T-helper 9 cell (primary cell): ENCODE results near the gene DBET.
"Not testable (repeated sequence)": the region's sequence is repeated elsewhere in the genome, so short reads cannot be mapped to it uniquely, and the experiment has no call there.

Experiments
- DNase-seq: peaks from one replicate; pipeline ENCODE4 v3.0.0-alpha.2; 2020

DBET gene

DNA sequence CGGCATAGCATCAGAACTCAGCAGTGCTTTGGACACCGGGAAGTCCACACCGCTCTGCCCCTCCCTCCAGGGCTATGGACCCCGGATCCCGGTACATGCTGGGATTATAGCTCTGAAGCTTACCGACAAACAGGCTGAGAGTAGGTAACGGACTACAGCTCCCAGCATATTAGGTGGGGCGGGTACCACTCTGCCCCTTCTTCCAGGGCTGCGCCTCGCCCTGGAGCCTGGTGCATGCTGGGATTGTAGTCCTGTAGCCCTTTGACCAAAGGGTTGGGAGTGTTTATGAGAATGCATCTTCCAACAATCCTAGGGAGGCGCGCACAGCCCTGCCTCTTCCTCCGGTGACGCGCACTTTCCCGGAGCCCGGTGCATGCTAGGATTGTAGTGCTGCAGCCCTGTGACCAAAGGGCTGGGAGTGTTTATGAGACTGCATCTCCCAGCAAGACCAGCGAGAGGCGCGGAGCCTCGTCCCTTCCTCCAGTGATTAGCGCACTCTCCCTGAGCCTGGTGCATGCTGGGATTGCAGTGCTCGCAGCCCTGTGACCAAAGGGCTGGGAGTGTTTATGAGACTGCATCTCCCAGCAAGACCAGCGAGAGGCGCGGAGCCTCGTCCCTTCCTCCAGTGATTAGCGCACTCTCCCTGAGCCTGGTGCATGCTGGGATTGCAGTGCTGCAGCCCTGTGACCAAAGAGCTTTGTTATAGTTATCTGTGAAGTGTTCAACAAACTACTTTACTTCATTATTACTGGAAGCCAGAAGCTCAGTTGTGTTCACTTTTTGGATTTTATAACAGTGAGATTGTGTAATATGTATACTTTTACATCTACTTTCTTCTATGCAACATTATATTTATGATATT lies 14.7 kb upstream of the DBET start:
- not testable (repeated sequence) for DNase-seq

DNA sequence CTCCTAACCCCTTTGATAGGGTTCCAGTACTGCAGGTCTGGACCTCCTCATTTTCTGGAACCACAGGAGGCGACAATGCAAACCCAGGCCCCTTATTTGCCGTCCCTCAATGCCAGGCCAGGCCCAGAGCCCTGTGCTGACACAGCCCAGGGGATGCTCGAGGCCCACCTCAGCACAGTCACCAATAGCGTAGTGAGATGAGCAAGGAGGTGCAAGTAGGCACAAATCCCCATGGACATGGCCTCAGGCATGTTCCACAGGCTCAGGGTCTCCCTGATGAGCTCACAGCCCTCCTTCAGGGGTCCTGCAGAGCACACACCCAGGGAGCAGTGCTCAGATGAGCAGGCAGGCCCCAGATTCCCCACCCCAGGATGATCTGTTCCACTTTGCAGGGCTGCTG lies 5.3 kb upstream of the DBET start:
- DNase-seq = not testable (repeated sequence)

DNA sequence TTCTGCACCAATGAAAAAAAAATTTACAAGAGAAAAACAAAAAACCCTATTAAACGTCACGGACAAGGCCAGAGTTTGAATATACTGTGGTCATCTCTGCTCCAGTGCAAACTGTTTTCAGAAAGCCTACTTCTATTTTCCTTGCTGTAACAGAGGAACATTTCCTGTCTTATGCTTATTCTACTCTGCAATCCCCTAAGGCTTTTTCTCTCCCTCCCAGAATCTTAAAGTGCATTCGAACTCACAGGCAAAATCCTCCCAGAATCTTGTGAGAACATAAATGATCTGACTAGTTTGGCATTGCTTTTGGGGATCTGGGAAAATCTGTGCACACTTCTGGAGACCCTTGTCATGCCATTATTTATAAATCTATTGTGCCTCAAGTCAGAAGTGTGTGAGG lies 503 bp downstream of the DBET start:
- DNase-seq = not testable (repeated sequence)

DNA sequence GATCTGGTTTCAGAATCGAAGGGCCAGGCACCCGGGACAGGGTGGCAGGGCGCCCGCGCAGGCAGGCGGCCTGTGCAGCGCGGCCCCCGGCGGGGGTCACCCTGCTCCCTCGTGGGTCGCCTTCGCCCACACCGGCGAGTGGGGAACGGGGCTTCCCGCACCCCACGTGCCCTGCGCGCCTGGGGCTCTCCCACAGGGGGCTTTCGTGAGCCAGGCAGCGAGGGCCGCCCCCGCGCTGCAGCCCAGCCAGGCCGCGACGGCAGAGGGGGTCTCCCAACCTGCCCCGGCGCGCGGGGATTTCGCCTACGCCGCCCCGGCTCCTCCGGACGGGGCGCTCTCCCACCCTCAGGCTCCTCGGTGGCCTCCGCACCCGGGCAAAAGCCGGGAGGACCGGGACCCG lies 4.0 kb downstream of the DBET start:
- not testable (repeated sequence) for DNase-seq

DNA sequence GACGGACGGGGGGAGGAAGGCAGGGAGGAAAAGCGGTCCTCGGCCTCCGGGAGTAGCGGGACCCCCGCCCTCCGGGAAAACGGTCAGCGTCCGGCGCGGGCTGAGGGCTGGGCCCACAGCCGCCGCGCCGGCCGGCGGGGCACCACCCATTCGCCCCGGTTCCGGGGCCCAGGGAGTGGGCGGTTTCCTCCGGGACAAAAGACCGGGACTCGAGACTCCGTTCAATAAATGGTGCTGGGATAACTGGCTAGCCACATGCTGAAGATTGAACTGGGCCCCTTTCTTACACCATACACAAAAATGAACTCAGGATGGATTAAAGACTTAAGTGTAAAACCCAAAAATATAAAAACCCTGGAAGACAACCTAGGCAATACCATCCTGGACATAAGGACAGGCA lies 28.8 kb downstream of the DBET start:
- DNase-seq = not testable (repeated sequence)

DNA sequence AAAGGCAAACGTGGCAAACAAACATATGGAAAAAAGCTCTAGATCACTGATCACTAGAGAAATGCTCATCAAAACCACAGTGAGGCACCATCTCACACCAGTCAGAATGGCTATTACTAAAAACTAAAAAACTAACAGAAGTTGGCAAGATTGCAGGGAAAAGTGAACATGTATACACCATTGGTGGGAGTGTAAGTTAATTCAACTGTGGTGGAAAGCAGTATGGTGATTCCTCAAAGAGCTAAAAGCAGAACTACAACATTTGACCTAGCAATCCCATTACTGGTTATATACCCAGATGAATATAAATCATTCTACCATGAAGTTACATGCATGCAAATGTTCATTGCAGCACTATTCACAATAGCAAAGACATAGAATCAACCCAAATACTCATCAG lies 29.7 kb downstream of the DBET start:
- DNase-seq = not testable (repeated sequence)

DNA sequence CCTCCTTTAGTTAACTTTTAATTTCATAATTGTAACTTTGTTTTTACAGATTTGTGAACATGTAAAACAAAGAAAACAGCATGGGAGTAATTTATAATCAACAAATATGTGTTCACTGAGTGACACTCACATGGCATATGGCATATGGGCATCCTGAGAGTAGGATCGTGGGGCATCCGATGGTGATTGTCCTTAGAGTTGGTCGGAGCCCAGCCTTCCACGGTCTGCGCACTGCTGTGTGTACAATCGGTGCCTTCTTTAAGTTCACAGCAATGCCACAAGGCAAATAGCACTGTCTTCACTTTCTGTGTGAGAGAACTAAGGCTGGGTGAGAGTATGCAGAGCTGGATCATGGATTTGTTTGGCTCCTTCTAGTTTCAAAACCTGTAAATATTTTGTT lies 31.0 kb downstream of the DBET start:
- not testable (repeated sequence) for DNase-seq

DNA sequence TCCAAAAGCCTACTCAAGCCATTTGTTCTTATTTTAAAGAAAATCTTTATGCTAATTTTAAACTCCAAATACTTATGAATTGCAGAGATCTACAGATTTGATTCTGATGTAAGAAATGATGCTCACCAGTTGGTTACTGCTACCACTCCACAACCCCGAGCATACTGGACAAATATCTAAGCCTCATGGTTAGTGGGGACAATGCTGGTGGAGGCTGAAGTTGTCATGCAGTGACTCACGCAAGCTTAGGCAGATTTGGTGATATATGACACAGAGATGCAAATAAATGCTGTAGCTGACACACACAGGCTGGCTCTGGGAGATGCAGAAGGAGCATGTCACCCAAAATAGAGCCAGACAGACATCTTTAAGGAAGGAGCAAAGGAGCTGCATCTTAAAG lies 35.3 kb downstream of the DBET start:
- DNase-seq = not testable (repeated sequence)

DNA sequence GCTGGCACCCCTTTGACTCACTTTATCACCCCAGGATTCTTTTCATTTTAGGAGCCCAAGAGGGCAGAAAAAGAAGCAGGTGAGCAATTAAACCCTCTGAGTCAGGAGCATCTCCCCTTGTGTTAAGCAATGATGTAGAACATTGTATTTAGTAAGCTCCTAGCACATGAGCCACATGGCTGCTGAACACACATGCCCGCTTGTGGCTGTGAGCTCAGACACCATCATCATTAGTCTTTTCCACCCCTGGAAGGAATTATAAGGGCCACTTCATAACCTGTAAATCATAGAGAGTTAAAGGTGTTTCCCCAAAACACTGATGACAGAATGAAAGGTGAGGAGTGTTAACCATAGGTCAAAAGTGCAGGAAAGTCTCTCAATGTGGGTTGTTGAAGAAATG lies 37.2 kb downstream of the DBET start:
- not testable (repeated sequence) for DNase-seq

DNA sequence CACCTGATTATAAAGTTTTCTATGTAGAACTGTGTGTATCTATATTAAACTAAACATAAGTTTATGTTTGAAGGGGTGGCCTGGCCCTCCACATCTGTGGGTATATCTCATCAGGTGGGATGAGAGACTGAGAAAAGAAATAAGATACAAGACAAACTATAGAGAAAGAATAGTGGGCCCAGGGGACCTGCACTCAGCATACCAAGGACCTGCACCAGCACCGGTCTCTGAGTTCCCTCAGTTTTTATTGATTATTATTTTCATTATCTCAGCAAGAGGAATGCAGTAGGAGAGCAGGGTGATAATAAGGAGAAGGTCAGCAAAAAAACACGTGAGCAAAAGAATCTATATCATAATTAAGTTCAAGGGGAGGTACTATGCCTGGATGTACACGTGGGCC lies 41.9 kb downstream of the DBET start:
- not testable (repeated sequence) for DNase-seq

DNA sequence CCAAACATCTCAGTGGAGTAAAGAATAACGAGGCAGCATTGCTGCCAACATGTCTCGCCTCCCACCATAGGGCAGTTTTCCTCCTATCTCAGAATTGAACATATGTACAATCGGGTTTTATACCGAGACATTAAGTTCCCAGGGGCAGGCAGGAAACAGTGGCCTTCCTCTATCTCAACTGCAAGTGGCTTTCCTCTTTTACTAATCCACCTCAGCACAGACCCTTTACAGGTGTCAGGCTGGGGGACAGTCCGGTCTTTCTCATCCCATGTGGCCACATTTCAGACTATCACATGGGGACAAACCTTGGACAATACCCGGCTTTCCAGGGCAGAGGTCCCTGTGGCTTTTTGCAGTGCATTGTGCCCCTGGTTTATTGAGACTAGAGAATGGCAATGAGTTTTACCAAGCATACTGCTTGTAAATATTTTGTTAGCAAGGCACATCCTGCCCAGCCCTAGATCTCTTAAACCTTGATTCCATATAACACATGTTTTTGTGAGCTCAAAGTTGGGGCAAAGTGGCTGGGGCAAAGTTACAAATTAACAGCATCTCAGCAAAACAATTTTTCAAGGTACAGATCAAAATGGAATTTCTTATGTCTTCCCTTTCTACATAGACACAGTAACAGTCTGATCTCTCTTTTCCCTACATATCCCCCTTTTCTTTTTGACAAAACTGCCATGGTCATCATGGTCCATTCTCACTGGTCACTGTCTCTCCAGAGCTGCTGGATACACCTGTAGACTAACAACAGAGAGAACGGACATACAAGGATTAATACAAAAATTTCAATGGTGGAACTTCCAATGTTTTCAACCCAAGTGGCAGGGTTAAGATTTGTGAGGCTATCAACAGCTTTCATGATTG lies 42.5 kb downstream of the DBET start:
- not testable (repeated sequence) for DNase-seq

DNA sequence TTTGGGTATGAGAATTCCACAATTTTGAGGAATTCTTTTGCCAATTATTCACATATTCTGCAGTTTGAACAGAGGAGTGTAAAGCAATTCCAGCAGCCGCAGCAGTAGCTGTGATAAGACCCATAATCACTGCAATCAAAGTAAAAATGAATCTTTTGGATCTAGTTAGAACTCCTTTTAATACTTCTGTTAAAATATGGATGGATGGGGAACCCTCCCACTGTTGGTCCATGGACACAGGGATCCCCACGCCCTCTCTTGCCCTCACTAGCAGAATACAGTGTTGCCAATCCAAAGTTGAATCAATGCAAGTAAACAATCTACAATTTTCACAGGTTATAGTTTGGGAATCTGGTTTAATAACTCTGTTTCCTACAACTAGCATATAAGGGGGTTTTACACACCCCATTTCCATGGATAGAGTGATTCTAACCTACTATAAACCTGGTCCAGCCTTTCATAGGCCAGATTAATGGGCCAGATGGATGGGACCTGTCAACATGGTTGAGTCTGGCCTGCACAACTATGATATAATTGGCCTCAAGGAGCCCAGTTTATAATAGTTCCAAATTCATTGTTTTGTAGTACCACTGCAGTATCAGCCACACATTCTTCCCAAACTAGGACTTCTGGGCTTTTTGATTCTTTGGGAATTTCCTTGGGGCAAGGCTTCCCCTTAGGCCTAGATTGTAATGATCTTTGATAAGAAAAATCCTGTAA lies 43.6 kb downstream of the DBET start:
- DNase-seq = not testable (repeated sequence)

DNA sequence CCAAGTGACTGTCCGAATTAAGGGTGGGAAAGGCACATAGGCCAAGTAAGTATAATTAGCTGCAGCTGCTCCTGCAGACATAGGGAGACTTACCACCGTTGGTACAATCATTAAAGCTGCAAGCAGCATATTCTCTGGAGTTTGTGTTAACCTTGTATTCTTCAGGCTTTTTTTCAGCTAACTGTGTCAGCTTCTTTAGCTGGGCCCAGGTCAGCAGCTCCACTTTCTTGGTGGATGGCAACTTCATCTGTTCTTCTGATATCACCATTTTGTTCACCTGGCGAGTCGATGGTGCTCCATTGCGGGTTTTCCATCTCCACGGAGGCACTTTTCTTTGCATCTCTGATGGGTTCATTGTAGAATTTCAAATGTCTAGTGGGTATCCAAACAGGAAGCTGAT lies 44.5 kb downstream of the DBET start:
- DNase-seq = not testable (repeated sequence)

DNA sequence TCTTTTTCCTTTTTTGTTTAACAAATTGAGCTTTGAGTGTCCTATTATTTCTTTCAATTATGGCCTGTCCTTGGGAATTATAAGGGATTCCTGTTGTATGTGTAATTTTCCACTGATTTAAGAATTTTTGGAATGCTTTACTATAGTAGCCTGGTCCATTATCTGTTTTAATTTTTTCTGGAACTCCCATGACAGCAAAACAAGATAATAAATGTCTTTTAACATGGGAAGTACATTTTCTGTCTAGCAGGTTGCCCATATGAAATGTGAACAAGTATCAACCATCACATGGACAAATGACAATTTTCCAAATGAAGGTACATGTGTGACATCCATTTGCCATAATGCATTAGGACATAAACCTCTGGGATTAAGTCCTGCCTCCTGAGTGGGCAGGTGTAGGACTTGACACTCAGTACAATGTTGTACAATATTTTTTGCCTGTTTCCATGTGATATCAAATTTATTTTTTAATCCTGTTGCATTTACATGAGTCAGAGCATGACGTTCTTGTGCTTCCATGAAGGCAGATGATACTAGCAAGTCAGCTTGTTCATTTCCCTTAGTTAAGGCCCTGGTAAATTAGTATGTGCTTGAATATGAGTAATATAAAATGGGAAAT lies 45.2 kb downstream of the DBET start:
- not testable (repeated sequence) for DNase-seq

DNA sequence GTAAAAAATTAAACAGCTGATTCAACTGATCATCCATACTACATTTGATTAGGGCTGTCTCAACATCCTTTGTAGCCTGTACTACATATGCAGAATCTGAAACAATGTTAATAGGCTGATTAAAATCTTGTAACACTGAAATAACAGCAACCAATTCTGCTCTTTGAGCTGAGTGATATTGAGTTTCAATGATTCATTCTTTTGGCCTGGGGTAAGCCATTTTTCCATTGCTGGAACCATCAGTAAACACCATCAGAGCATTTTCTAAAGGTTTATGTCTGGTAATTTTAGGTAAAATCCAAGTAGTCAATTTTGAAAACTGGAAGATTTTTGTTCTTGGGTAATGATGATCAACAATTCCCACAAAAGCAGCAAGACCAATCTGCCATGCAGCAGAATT lies 45.7 kb downstream of the DBET start:
- not testable (repeated sequence) for DNase-seq

DNA sequence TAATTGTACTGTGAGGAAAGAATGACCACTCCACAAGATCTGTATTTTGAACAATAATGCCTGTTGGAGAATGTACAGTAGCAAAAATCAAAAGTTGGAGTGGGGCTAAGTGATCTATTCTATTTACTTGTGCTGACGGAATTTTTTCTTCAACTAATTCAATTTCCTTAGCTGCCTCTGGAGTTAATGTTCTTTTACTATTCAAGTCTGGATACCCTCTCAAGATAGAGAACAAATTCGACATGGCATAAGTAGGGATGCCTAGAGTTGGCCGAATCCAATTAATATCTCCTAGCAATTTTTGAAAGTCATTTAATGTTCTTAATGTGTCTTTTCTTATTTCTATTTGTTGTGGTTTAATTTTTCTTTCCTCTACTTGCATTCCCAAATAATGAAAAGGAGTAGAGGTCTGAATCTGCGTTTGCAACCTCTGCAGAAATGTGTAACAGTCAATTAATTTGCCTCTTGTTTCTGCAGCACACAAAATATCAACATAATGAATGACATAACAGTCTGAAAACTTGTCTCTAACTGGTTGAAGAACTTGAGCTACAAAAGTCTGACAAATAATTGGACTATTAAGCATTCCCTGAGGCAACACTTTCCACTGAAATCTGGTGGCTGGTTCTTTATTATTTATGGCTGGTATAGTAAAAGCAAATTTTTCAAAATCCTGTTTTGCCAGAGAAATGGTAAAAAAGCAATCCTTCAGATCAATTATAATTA lies 46.4 kb downstream of the DBET start:
- DNase-seq = not testable (repeated sequence)

DNA sequence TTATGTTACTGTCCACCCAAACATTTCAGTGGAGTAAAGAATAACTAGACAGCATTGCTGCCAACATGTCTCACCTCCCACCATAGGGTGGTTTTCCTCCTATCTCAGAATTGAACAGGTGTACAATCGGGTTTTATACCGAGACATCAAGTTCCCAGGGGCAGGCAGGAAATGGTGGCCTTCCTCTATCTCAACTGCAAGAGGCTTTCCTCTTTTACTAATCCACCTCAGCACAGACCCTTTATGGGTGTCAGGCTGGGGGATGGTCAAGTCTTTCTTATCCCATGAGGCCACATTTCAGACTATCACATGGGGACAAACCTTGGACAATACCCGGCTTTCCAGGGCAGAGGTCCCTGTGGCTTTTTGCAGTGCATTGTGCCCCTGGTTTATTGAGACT lies 48.6 kb downstream of the DBET start:
- DNase-seq = not testable (repeated sequence)

DNA sequence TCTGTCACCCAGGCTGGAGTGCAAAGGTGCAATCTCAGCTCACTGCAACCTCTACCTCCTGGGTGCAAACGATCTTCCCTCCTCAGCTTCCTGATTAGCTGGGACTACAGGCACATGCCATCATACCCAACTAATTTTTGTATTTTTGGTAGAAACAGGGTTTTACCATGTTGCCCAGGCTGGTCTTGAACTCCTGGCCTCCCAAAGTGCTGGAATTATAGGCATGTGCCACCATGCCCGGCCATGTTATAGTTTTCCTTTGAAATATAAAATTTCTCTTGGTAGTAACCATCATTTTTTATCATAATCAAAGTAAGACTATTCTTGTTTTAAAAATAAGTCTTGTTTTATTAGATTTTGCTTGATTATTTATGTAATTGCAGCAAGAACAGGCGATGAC lies 50.7 kb downstream of the DBET start:
- not testable (repeated sequence) for DNase-seq
